DLD1 (cell line): ENCODE measurements around the gene SETX.

Experiments used
- in situ Hi-C: cut with HindIII; loops from 2 replicates; pipeline ENCODE4 v1.10.0; 2017; ENCODE audit warnings: low sequenced_read_pairs

The SETX gene

DNA sequence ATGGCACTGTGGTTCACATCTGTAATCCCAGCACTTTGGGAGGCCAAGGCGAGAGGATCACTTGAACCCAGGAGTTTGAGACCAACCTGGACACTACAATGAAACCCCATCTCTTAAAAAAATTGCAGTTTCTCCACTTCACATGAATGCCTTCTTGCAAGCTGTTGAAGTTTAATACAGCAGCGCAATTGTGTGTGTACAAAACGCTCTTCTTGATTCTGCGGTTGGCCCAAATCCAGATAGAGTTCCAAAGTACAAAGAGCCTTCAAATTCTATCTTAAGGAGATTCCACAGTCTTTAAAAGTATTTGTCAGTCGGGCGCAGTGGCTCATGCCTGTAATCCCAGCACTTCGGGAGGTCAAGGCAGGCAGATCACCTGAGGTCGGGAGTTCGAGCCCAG is 9.3 kb upstream of the SETX start:
- in situ Hi-C loops = no loop called here

DNA sequence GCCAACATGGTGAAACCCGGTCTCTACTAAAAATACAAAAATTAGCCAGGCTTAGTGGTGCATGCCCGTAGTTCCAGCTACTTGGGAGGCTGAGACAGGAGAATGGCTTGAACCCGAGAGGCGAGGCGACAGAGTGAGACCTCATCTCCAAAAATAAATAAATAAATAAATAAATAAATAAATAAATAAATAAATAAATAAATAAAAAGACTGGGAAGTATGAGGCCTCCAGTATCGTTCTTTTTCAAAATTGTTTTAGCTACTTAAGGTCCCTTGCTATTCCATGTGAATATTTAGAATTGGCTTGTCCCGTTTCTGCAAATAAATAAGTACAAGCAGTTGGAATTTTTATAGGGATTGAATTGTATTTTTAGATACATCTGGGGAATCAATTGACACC is 3.0 kb upstream of the SETX start:
- in situ Hi-C loops = no loop called here

DNA sequence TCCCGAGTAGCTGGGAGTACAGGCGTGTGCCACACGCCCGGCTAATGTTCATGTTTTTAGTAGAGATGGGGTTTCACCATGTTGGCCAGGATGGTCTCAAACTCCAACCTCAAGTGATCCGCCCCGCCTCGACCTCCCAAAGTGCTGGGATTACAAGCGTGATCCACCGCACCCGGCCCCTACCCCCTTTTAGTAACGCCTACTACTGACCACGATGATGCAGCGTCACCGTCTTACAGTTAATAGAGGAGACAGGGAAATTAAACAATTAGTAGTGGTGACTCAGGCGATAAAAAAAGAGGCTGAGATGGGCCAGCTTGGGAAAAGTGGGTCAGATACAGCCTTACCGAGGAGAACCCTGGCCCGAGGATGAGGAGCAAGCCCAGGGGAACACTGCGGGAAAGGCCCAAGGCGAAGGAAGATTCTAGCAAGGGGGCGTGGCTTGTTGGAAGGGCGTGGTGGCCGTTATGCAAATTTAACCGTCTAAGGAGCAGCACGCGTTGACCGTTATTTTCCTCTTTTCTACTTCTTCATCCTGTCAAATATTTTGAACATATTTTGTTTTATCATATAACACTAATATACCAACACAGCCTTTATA is 1.6 kb upstream of the SETX start:
- in situ Hi-C loops = no loop called here

DNA sequence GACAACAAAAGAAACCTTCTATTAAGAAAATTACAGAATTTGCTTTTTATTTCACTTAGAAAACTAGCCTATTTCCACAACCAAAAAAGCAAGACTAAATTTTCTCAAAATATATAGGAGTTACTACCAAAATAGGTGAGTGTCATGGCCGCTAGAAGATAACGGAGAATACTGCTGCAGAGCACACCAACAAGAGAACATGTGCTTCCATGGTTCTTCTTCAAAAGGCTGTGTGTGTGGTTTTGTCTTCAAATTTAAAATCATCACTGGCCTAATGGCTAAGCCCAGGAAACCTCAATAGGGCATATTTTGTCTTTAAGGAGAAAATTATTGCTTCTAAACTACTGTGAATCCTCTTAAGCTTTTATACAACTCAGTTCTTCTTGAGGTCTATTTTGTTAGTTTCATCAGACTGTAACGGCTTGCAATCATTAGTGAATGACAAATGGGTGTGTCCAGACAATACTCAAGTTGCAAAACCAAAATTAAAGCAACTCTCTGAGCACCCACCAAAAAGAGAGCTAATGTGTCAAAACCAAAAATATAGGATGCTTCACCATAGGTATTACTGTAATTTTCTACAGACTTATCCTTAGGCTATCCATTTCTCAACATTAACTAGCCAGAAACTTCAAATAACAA is 3.3 kb downstream of the SETX start:
- in situ Hi-C loops = no loop called here

DNA sequence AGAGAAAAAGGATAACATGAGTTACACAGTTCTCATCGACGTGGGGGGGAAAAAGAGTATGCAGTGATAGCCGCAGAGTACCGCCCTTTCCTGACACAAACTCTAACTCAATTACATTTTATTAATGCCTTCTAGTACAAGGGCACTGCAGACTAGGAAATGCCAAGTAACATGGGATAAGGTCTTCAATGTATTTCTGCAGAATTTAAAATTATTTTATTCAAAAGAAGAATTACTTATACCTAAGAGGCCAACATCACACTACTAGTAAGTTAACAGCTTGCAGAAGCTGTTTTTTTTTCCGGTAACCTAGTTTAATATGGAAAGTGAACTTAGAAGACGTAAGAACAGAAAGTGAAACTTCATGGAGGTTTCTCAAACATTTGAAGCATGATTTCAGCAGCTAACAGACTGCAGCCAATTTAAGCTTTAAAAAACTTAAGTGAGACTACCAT is 3.9 kb downstream of the SETX start:
- in situ Hi-C loops = no loop called here

DNA sequence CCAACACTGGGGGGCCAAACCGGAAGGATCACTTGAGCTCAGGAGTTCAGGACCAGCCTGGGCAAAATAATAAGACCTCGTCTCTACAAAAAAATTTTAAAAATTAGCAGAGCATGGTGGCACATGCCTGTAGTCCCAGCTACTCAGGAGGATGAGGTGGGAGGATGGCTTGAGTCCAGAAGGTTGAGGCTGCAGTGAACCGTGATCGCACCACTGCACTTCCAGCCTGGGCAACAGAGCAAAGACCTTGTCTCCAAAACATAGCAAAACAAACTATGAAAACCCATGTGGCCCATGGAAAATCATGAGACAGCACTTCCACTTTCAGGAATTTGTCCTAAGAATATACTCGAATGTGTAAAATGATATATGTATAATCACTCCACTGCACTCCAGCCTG is 6.1 kb downstream of the SETX start:
- in situ Hi-C loops = no loop called here

DNA sequence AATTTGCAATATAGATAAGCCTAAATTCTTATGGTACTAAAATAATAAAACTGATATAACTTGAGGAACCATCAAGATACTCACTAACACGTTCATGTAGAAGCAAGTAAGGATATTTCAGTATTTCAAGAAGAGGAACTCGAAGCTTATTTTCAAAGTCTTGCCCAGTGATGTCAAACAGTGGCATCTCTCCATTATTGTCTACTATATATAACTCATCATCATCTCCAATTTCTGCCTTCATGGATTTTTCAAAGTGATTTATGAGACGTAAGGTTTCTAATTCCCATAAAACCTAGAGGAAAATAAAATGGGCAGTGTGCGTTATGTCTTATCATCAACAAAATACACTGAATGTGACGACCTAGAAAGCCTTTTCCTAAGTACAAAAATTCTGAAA is 8.6 kb downstream of the SETX start:
- in situ Hi-C loops = no loop called here

DNA sequence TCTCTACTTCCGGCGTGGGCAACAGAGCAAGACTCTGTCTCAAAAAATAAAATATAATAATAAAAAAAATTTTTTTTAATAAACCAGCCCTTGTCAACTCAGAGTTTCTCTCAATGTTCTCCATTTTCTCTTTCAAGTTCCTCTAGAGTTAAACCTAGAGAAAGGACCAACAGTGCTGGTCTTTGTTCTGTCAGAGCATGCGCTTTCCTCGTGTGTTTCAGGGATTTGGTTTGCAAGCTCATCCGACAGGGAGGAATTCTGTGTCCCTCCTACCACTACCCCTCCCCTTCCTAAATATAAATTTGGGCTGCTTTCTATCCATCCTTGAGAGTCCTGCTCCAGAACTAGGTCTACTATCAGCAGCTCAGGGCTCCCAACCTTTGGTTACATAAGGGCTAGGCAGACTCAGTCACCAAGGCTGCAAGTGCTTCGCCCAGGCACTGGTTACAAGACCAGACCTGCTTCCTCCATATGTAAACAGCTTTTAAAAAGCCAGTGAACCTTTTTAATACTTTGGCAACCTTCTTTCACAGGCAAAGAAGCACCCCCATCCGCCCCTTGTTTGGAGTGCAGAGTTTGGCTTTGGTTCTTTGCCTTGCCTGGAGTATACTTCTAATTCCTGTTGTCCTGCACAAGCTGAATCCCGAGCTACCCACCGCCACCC is 13.5 kb downstream of the SETX start:
- in situ Hi-C loops = no loop called here

DNA sequence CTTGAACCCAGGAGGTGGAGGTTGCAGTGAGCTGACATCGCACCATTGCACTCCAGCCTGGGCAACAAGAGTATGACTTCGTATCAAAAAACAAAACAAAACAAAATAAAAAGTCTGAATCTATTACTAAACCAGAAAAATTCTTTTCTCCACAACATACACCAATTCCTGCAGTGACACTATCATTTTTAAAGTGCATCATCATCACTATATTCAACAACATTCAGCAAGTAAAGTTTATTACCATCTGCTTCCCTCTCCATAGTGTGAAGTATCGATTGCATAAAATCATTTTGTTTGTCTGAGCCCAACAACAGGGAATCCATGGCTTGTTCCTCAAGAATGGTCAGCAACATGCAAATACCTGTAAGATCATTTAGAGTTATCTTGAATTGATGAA is 20.4 kb downstream of the SETX start:
- in situ Hi-C loops = no loop called here

DNA sequence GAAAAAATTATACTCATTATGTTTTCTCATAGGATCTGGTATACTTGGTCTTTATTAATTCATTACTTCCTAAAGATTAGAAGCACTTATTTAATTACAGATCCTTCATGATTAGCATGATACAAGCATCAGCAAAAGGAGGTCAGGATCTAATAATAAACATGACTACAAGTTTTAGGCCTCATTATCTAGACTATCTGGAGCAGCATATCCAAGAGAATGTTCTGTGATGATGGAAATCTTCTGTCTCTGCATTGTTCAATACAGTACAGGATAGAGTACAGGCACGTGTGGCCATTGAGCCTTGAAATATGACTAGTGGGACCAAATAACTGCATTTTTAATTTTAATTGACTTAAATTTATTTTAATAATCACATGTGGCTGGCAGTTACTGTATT is 21.2 kb downstream of the SETX start:
- in situ Hi-C loops = no loop called here

DNA sequence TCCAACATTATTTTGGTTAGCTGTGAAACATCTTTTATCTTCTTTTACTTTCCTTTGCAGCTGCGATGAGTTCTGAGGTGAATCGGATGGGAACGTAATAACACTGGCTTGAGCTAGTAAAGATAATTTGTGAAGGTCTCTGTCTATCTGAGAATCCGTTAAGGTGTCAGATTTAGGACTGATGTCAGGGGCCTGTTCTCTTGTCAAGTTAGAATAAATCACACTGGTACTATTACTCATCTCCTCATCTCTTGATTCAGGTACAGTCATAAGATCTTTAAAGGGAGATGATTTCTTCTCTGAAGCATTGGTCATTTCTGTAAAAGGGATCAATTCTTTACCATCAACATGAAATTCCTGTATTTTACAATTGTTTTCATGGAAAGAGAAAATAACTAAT is 26.2 kb downstream of the SETX start:
- in situ Hi-C loops = no loop called here

DNA sequence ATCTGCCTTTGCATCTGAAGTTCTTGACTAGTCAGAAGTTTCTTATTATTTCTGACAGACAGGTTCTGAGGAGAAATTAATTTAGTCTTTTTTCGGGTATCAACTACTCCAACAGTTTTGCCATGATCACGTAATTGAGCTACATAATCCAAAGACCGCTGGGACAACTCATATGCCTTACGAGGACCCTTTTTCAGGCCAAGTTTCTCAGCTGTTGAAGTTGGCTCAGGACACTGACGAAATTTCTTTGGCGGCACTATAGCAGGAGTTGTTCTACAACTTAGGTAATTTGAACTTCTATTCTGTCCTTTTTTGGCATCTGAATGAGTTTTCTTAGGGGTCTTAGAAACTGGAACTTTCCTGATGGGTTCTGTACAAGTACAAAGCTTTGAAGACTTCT is 27.2 kb downstream of the SETX start:
- in situ Hi-C loops = no loop called here

DNA sequence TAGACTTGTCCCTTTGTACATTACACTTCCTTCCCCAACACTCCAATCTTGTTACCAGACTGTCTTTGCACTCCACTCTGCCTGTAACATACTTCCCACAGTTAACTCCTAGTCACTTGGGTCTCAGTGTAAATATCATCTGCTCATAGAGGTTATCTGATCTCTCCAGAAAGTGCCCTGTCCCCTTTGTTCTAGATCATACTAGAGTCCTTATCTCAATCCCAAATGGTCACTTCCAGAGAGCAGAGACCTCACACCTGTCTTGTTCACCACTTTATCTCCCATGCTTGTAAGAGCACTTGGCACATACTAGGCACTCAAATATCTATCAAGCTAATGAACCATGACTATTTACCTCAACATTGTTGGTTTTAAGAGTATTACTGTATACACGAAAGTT is 30.4 kb downstream of the SETX start:
- in situ Hi-C loops = no loop called here

DNA sequence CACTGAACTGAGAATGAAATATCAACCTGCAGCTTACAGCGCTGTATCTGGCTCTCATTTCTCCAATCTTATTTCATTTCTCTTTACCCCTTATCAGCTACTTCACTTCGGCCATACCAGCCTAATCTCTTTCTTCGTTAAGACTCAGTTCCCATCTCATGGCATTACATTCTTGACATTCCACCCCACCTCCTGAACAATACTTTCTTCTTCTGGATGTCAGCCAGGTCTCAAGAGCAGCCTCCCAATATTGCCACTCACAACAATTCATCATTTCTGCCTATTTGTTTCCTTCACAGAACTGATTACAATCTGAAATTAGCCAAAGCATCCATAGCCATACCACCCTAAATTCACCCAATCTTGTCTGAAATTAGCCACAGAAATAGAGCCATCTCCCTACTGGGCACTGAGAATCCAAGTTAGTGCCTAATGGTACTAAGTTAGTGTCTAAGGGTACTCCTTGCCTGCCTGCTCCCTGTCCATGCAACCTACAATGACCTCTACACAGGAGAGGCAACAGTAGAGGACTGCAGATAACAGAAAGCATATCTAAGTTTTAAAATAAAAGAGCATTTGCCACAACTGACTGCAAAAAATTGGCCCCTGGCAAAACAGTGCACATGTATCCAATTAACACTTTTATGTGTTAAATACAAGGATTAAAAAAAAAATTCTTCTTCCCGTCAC is 35.2 kb downstream of the SETX start:
- in situ Hi-C loops = no loop called here

DNA sequence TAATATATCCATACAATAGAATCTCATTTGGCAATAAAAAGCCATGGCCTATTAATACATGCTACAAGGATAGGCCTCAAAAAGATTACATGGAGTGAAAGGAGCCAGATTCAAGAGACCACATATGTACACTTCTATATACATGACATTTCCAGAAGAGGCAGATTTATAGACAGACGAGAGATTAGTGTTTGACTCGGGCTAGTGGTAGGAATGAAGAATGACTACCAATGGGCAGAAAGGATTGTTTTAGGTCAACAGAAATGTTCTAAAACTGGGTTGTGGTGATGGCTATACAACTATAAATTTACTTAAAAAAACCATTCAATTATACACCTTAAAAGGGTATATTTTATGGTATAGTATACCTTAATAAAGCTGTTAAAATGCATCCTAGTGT is 41.9 kb downstream of the SETX start:
- in situ Hi-C loops = no loop called here

DNA sequence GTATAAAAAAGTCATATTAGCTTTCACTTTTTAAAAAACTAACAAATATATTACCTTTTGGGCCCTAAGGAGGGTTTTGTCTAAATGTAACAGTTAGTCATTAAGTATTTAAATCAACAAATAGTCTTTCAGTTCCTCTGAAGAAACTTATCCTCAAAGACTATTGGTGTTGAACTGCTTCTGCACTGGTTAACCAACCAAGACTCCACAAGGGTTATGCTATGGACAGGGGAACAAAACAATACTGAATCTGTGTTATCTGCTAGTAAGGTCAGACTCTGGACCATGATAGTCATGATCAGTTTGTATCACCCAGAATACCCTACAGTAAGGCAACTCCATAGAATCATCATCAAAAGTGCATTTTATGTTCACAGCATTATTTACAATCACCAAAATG is 42.4 kb downstream of the SETX start:
- in situ Hi-C loops = no loop called here

DNA sequence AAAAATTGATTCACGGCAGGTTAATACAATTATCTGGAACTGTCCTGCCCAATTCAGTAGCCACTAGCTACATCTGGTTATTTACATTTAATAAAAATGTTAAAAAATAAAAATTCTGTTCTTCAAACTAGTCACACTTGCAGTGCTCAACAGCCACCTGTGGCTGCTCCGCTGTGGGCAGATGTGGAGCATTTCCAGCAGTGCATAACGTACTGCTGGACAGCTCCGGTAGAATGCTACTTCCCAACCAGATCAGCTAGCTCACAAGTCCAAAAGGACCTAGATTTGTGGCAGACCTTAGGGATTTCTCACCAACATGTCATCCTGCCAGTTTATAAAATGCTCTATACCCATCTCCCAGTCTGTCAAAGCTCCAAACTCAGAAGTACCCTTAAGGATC is 42.8 kb downstream of the SETX start:
- in situ Hi-C loops = no loop called here

DNA sequence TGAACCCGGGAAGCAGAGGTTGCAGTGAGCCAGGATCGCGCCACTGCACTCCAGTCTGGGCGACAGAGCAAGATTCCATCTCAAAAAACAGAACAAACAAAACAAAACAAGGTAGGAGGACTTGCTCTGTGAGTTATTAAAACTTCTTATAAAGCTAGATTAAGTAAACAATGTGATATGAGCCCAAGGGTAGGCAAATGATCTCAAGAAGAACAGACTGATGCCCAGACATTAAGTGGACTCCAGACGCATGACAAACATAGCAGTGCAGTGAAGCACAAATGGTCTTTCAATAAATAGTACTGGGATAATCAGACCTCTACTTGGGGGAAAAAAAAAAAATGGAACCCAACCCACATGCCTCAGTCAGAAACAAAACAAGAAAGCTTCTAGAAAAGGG is 45.7 kb downstream of the SETX start:
- in situ Hi-C loops = no loop called here

DNA sequence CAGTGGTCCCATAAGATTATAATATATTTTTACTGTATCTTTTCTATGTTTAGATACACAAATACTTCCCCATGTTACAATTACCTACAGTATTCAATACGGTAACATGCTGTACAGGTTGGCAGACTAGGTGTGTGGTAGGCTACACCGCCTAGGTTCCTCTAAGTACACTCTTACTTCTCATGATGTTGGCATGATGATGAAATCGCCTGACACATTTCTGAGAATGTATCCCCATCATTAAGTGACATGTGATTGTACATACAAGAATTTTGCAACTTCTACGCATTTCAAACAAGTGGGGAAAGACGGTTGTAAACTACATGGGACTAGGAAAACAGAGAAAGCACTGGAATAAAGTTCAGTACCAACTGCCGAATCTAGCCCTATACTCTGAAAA is 53.3 kb downstream of the SETX start:
- in situ Hi-C loops = no loop called here

DNA sequence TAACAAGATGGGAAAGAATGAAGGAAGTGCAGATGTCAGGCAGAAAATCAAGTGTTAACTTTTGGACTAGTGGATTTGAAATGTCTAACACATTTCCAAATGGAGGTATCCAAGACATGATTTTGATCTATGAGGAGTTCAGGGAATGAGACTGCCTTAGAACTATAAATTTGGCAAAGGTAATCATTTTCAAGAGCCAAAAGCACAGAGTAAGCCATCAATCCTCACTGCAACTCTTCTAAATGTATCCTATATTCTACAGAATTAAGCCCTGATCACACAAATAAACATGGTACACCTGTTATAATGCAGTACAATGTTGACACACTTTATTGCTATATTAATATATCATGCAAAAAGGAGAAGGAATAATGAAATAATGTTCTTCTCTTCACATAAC is 55.6 kb downstream of the SETX start:
- in situ Hi-C loops = no loop called here

DNA sequence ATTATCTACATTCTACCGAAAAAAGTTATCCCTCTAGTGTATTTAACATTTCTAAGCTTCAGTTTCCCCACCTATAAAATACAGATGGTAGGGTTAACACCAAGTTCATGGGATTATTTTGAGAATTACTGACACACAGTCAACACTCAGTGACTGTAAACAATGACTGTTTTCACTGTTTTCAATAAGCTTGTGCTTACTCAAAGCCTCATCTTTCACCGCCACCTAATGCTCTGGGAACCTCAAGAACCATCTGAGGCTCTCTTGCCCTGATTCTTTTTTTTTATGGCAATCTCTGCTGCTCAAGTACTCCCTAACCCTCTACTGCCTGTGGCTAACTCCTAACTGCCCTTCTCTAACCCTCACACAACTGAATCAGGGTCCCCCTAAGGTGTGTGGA is 59.6 kb downstream of the SETX start:
- in situ Hi-C loops = no loop called here

DNA sequence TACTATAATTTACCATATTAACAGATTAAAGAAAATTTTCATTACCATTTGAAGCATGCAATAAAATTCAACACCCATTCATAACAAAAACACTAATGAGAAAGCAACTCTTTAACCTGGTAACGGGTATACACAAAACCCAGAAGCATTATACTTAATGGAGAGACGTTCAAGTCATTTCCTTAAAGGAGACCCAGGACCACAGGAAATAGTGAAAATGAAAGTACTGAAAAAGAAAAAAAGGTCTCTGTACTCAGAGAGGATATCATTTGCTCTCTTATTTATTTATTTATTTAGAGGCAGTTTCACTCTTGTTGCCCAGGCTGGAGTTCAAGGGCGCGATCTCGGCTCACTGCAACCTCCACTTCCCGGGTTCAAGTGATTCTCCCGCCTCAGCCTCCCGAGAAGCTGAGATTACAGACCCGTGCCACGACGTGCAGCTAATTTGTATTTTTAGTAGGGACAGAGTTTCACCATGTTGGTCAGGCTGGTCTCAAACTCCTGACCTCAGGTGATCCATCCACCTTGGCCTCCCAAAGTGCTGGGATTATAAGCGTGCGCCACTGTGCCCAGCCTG is 61.6 kb downstream of the SETX start:
- in situ Hi-C loops = no loop called here
